ENCODE measurements around the gene LTO1.

DNA sequence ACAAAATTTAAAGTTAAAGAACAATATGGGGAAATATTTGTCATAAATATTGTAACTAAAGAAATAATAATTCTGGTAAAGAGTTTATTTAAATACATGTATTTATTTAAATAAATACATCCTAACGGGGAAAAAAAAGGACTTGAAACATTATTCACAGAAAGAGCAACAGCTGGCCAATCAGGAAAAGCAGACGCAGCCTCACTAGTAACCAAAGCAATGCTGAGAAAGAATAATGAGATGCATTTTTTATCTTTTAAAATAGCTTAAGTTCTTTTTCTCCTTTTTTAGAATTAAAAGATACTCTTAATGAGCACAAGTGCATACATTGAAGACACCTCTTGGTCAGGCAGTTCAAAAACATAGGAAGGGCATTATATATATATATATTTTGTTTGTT, 2.6 kb upstream of the LTO1 start:
- TF ChIP-seq, protein P1, sequence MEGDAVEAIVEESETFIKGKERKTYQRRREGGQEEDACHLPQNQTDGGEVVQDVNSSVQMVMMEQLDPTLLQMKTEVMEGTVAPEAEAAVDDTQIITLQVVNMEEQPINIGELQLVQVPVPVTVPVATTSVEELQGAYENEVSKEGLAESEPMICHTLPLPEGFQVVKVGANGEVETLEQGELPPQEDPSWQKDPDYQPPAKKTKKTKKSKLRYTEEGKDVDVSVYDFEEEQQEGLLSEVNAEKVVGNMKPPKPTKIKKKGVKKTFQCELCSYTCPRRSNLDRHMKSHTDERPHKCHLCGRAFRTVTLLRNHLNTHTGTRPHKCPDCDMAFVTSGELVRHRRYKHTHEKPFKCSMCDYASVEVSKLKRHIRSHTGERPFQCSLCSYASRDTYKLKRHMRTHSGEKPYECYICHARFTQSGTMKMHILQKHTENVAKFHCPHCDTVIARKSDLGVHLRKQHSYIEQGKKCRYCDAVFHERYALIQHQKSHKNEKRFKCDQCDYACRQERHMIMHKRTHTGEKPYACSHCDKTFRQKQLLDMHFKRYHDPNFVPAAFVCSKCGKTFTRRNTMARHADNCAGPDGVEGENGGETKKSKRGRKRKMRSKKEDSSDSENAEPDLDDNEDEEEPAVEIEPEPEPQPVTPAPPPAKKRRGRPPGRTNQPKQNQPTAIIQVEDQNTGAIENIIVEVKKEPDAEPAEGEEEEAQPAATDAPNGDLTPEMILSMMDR (conservative IDR thresholded peaks at IDR 0.05; ENCODE audit: low read depth, low read length), result no peak
- no peak for TF ChIP-seq EZH2phosphoT487 (IDR thresholded peaks at IDR 0.05; ENCODE audit: borderline replicate concordance, low read length)

Measured in PC-3 (cell line).